NCI-H82 (cell line): ENCODE data around the gene PTTG2.
"Not testable (repeated sequence)": the region's sequence is repeated elsewhere in the genome, so short reads cannot be mapped to it uniquely, and the experiment has no call there.

Experiments
- DNase-seq: peaks from one replicate; lab custom pipeline; 2025; lab: John Stamatoyannopoulos, UW

The PTTG2 gene

GRCh38 chr4:37958932-37959331 lies 1.3 kb upstream of the PTTG2 start:
- no peak for DNase-seq

DNA sequence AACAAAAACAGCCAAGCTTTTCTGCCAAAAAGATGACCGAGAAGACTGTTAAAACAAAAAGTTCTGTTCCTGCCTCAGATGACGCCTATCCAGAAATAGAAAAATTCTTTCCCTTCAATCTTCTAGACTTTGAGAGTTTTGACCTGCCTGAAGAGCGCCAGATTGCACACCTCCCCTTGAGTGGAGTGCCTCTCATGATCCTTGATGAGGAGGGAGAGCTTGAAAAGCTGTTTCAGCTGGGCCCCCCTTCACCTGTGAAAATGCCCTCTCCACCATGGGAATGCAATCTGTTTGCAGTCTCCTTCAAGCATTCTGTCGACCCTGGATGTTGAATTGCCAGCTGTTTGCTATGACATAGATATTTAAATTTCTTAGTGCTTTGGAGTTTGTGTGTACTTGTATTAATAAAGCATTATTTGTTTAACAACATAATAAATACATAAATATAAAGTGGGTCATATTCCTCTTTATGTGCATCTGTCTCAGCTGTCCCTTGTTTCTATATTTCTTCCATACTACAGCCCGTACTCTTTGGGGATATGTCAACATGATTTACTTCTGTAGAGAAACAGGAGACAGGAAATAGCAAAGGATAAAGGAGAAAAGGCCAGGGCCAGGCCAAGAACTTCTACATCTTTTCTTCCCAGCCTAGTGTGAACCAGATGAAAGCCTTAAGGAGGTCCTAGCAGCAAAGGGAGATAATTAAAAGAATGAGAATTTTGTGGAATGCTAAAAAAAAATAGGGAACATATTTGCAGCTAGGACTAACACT lies 667 bp downstream of the PTTG2 start:
- no peak for DNase-seq

DNA sequence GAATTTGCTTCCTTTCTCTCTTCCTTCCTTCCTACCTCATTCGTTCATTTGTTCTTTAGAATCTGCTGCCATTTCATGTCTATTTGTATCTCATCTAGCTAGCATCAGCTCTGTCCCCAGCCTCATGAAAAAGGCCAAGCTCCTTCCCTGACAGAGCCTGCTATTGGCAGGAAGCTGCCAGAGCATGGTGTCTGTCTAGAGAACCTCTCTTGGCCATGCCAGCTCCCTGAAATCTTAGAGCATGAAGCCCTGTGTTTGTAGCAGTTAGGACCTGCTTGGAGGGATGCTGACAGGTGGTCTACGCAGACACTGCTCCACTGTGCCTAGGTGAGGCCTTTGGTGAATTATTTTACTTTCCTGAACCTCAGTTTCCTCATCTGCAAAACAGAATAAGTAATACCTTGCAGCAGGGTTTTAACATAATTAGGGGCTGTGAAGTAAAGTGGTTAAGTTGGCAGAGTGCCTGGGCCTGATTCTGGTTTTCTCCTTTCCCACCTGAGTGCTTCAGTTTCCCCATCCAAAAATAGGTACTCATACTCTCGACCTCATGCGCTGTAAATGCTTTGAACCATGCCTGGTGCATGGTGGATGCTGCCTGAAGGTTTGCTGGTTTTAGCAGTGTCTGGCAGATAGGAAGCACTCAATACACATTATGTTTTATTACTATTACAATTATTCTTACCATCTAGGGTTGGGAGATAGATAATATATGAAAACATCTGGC lies 4.7 kb downstream of the PTTG2 start:
- DNase-seq, result no peak

DNA sequence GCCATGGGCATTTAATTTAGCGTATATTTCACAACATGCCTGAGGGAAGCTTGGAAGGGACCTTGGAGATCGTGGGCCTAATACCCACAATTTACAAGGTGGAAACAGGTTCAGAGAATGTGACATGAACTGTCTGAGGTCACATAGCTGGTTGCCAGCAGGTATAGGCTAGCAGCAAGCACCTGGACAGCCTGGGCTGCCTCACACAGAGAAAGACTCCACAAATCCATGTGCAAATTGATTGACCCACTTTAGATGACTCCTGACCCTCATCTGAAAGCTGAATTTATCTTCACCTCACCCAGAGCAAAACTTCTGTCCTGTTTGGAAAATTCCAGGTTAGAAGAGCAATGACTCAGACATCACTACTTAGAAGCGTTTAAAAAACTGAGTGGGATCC lies 5.8 kb downstream of the PTTG2 start:
- DNase-seq, result no peak

GRCh38 chr4:37967736-37968135 lies 7.5 kb downstream of the PTTG2 start:
- DNase-seq, result no peak

DNA sequence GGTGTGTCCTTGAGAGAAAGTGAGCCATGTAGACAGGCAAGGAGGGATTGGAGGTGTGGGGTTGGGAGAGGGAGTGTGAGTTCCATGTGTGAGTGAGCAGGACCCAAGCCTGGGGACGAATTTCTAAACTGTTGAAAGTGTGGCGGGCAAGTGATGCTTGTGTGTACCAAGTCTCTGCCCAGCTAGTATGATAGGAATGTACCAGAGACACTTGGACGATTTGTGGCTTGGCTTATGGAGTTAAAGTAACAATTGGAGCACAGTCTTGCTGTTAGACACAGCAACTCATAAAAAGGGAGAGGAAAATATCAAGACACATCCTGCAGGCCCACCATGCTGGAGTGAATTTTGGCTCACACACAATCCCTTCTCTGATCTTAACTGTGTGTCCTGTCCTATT lies 8.5 kb downstream of the PTTG2 start:
- no peak for DNase-seq

- DNase-seq, result peak; percentile 11
Measured at GRCh38 chr4:37970702-37971101, 10.5 kb downstream of the PTTG2 start.

DNA sequence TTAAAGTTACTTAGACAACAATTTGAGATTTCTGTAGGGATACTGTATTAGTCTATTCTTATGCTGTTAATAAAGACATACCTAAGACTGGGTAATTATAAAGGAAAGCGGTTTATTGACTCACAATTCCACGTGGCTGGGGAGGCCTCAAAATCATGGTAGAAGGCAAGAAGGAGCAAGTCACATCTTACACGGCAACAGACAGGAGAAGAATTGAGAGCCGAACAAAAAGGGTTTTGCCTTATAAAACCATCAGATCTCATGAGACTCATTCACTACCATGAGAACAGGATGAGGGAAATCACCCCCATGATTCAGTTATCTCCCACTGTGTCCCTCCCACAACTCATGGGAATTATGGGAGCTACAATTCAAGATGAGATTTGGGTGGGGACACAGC lies 11.0 kb downstream of the PTTG2 start:
- no peak for DNase-seq

DNA sequence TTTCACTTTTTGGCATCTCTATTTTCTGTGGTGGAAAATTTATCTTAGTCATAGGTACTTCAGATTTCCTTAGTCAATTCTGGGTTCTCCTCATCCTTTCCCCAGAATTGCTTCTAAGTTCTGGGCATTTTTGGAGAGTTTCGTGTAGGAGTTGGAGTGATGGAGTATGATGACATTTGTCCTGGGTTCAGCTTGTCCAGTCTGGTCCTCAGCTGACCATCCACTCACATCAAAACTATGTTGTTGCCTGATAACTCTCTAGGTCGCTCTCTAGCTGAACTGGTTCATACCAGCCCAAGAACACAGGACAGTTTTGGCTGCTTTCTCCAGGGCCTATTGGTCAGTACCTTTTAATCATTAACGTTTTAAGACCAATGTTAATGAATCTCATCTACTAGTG lies 13.2 kb downstream of the PTTG2 start:
- no peak for DNase-seq

- not testable (repeated sequence) for DNase-seq
Measured at GRCh38 chr4:37975321-37975822, 15.2 kb downstream of the PTTG2 start.

GRCh38 chr4:37976507-37976906 lies 16.3 kb downstream of the PTTG2 start:
- peak; percentile 38 for DNase-seq

DNA sequence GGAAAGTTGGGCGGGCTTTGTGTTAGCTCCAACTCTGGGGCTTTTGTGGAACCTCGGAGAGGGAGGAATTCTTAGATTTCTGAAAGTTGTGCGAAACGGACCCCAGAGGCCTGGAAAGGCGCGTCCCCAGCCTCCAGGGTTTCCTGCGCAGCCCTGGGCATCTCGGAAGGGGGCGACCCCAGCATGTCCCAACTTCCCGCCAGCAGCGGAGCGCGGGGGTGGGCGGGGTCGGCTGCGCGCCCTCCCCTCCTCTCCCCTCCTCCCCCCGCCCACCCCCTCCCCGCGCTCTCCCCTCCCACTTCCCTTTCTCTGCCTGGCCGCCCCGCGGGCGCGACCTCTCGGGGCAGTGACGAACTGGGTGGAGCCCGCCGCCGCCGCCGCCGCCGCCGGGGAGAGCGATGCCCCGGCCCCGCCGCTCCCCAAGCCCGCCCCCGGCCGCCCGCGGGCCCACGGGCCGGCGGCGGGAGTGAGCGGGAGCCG lies 16.8 kb downstream of the PTTG2 start:
- peak; percentile 82 for DNase-seq

- DNase-seq, result peak; percentile 58
Measured at GRCh38 chr4:37977471-37978247, 17.5 kb downstream of the PTTG2 start.

DNA sequence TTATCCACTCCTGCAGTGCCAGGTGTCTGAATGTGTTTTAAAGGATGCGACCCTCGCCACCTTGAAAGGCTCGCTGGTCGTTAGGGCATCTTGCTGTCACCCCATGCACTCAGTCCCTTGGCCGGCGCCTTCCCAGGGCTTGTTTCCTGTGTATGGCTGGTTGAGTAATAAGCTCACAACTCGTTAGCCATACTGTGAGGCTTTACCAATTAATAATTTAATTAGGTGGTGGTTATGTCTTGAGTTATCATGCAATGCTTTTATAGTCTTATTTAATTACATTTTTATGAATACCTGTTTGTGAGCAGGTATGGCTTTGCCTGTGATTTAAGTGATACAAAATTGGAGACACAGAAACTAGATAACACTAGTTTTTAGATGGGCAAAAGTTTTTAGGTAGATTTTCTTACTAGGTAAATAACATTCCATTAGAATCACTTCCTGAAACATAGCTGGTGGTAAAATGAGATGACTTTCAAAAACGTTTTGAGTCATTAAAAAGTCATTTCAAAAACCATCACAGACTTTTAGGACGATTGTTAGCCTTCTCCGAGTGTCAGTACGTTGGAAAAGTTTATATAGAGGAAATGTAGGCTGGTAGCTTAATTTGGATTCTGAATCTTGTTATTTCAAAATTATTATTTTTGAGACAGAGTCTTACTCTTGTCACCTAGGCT lies 18.2 kb downstream of the PTTG2 start:
- peak; percentile 25 for DNase-seq

GRCh38 chr4:37980246-37980645 lies 20.0 kb downstream of the PTTG2 start:
- DNase-seq, result no peak

DNA sequence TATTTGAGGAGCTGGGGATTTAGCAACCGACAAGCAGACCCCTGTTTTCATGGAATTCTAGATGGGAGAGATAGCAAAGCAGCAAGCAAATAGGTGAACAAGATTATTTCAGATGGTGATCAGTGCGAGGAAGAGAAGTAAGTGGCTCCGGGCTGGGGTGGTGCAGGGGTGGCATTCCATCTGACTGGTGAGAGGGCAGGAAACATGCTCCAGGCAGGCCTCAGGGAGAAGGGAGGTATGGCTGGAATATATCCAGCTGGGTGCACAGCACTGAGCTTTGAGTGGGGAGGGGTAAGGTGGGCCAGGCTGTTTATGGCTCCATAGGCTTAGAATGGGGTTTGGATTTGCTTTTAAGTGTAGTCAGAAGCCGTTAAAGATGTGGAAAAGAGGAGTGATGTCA lies 21.2 kb downstream of the PTTG2 start:
- DNase-seq, result no peak

- DNase-seq, result no peak
Measured at GRCh38 chr4:37981844-37982720, 21.9 kb downstream of the PTTG2 start.

GRCh38 chr4:37982736-37983135 lies 22.5 kb downstream of the PTTG2 start:
- DNase-seq, result no peak

- DNase-seq, result no peak
Measured at GRCh38 chr4:37983951-37984350, 23.8 kb downstream of the PTTG2 start.

DNA sequence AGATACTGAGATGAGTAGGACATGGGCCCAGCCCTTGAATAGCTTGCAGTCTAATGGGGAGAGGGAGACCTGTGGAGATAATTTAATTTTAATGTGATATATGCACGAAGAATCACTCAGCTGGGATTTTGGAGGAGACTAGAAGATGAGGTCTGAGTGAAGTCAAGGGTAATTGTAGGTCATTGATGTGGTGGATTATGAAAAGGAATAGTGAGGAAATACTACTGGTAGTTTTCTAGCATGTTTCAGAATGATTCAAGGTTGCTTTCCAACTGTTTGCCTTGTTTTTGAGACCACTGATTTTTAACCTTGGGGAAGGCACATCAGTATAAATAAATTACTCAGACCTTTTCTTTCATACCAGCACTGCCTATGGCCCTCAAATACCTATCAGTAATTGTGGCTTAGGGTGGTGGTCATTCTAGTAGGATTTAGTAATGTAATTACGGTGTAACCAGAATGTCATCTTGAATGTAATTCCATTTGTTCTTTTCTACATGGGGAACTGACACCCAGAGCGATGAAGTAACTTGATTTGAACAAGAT lies 25.6 kb downstream of the PTTG2 start:
- no peak for DNase-seq

DNA sequence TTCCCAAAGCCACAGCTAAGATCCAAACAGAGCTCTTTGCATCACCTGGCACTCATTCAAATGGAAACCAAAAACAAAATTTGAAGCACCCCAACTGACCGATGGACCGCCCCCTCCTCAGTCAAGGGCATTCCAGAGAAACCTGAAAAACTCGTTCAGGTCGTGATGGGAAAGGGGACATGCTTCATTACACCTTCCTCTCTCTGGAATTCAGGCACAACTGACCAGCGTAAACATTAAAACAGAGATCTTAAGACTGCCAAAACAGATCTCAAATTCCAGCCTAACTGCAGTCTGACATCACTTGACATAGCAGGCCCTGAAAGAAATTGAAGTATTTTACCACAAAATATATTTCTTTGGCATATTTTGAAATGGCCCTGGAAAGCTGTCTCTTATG lies 28.5 kb downstream of the PTTG2 start:
- DNase-seq, result no peak
